Muscle layer of duodenum (tissue), 2 donors: ENCODE measurements around the gene VOPP1.

ENCODE experiments used
- H3K27ac ChIP-seq: one replicate; pipeline ENCODE4 v1.7.0; 2013; ENCODE audit warnings: mild to moderate bottlenecking, low read length
- H3K27me3 ChIP-seq: one replicate; pipeline ENCODE4 v1.7.0; 2013; ENCODE audit warnings: low read depth, mild to moderate bottlenecking, control low read depth, low read length
- H3K36me3 ChIP-seq, 2 donors: one replicate each; pipeline ENCODE4 v1.7.0; 2013; ENCODE audit warnings: low read length in 2 of 2, control low read depth in 1 of 2, mild to moderate bottlenecking in 1 of 2; ENCODE audit not compliant: insufficient read depth in 2 of 2, control insufficient read depth in 1 of 2
- H3K4me1 ChIP-seq, 2 donors: one replicate each; pipeline ENCODE4 v1.7.0; 2013; ENCODE audit warnings: low read length in 2 of 2, mild to moderate bottlenecking in 2 of 2, control low read depth in 1 of 2, moderate library complexity in 1 of 2; ENCODE audit not compliant: insufficient read depth in 2 of 2, control insufficient read depth in 1 of 2
- H3K4me3 ChIP-seq, 2 donors: one replicate each; pipeline ENCODE4 v1.7.0; 2013; ENCODE audit warnings: low read length in 2 of 2, low read depth in 1 of 2, mild to moderate bottlenecking in 1 of 2
- H3K9me3 ChIP-seq, 2 donors: one replicate each; pipeline ENCODE4 v1.7.0; 2013; ENCODE audit warnings: low read length in 2 of 2, control low read depth in 1 of 2, mild to moderate bottlenecking in 1 of 2; ENCODE audit not compliant: control insufficient read depth in 1 of 2
- donor health status: healthy.

The VOPP1 gene

GRCh38 chr7:55550841-55551537 is 21.3 kb downstream of the VOPP1 start:
- H3K27ac ChIP-seq: no peak overlapping the region
- no peak overlapping the region for H3K4me3 ChIP-seq
- H3K4me1 ChIP-seq: peaks cover 35 to 38% of the 10 kb centered on the region in 2 donors
- no peaks in the 10 kb centered on the region for H3K27me3 ChIP-seq
- H3K36me3 ChIP-seq: no peaks in the 10 kb centered on the region
- H3K9me3 ChIP-seq: no peaks in the 10 kb centered on the region

- H3K4me1 ChIP-seq: peaks cover 38% of the 10 kb centered on the region in 2 donors
- H3K36me3 ChIP-seq: no peaks in the 10 kb centered on the region
- H3K9me3 ChIP-seq: no peaks in the 10 kb centered on the region
- no peaks in the 10 kb centered on the region for H3K27me3 ChIP-seq
- H3K4me3 ChIP-seq: no peak overlapping the region
- no peak overlapping the region for H3K27ac ChIP-seq
Measured at GRCh38 chr7:55550010-55550663, 22.2 kb downstream of the VOPP1 start.

GRCh38 chr7:55549457-55549856 is 22.8 kb downstream of the VOPP1 start:
- Histone ChIP-seq H3K36me3 (no peaks in the 10 kb centered on the region), H3K9me3 (no peaks in the 10 kb centered on the region), H3K27ac (no peak overlapping the region), H3K4me1 (peaks cover 37 to 38% of the 10 kb centered on the region in 2 donors), H3K4me3 (no peak overlapping the region), H3K27me3 (no peaks in the 10 kb centered on the region)

- Histone ChIP-seq H3K4me3 (no peak overlapping the region), H3K27ac (no peak overlapping the region), H3K4me1 (peaks cover 27 to 29% of the 10 kb centered on the region in 2 donors), H3K36me3 (no peaks in the 10 kb centered on the region), H3K9me3 (no peaks in the 10 kb centered on the region), H3K27me3 (no peaks in the 10 kb centered on the region)
Measured at GRCh38 chr7:55548295-55548731, 24.0 kb downstream of the VOPP1 start.

- Histone ChIP-seq H3K36me3 (no peaks in the 10 kb centered on the region), H3K27ac (no peak overlapping the region), H3K9me3 (no peaks in the 10 kb centered on the region), H3K27me3 (no peaks in the 10 kb centered on the region), H3K4me3 (no peak overlapping the region), H3K4me1 (peaks cover 16 to 23% of the 10 kb centered on the region in 2 donors)
Measured at GRCh38 chr7:55546814-55547213, 25.5 kb downstream of the VOPP1 start.

GRCh38 chr7:55545496-55545895 is 26.8 kb downstream of the VOPP1 start:
- no peaks in the 10 kb centered on the region for H3K27me3 ChIP-seq
- no peak overlapping the region for H3K27ac ChIP-seq
- H3K4me3 ChIP-seq: no peak overlapping the region
- no peaks in the 10 kb centered on the region for H3K36me3 ChIP-seq
- H3K4me1 ChIP-seq: peaks cover 14 to 23% of the 10 kb centered on the region in 2 donors
- no peaks in the 10 kb centered on the region for H3K9me3 ChIP-seq

GRCh38 chr7:55540226-55540858 is 32.0 kb downstream of the VOPP1 start:
- peaks cover 3 to 8% of the 10 kb centered on the region in 2 donors for H3K4me1 ChIP-seq
- H3K4me3 ChIP-seq: no peak overlapping the region
- no peaks in the 10 kb centered on the region for H3K36me3 ChIP-seq
- no peaks in the 10 kb centered on the region for H3K9me3 ChIP-seq
- H3K27me3 ChIP-seq: no peaks in the 10 kb centered on the region
- H3K27ac ChIP-seq: no peak overlapping the region

GRCh38 chr7:55539380-55539779 is 32.9 kb downstream of the VOPP1 start:
- H3K27ac ChIP-seq: no peak overlapping the region
- H3K4me3 ChIP-seq: no peak overlapping the region
- H3K36me3 ChIP-seq: no peaks in the 10 kb centered on the region
- no peaks in the 10 kb centered on the region for H3K27me3 ChIP-seq
- peaks cover 8 to 9% of the 10 kb centered on the region in 2 donors for H3K4me1 ChIP-seq
- H3K9me3 ChIP-seq: no peaks in the 10 kb centered on the region

GRCh38 chr7:55538538-55538937 is 33.8 kb downstream of the VOPP1 start:
- H3K36me3 ChIP-seq: no peaks in the 10 kb centered on the region
- H3K27ac ChIP-seq: no peak overlapping the region
- H3K27me3 ChIP-seq: no peaks in the 10 kb centered on the region
- no peaks in the 10 kb centered on the region for H3K9me3 ChIP-seq
- H3K4me1 ChIP-seq: peaks cover 10 to 13% of the 10 kb centered on the region in 2 donors
- no peak overlapping the region for H3K4me3 ChIP-seq

- no peaks in the 10 kb centered on the region for H3K27me3 ChIP-seq
- peaks cover 13% of the 10 kb centered on the region in 2 donors for H3K4me1 ChIP-seq
- H3K4me3 ChIP-seq: no peak overlapping the region
- no peak overlapping the region for H3K27ac ChIP-seq
- no peaks in the 10 kb centered on the region for H3K9me3 ChIP-seq
- no peaks in the 10 kb centered on the region for H3K36me3 ChIP-seq
Measured at GRCh38 chr7:55537458-55537990, 34.8 kb downstream of the VOPP1 start.
